Cardiac muscle cell (in vitro differentiated cells and primary cell): Measurements from ENCODE around the gene GABRA5. TPM values are rescaled to one million over a fixed set of nuclear protein-coding genes. Genes with fewer than 3 reads are reported as not detected.

Source experiments
- DNase-seq, 2 donors: peaks; one replicate each; pipeline versions ENCODE4 v3.0.0 to v3.0.0-alpha.2; 2010 to 2017; ENCODE audit warnings: low read depth in 1 of 2, low spot score in 1 of 2
- H3K27ac ChIP-seq: fragments of 200-600 bp; sonication (generic); 2 replicates; pipeline ENCODE4 v1.5.1; 2016
- H3K27me3 ChIP-seq: fragments of 200-600 bp; sonication (generic); 2 replicates; pipeline ENCODE4 v1.6.0; 2016; ENCODE audit warnings: control low read depth
- H3K36me3 ChIP-seq: fragments of 200-600 bp; sonication (generic); 2 replicates; pipeline ENCODE4 v1.5.1; 2016; ENCODE audit warnings: control low read depth
- H3K4me1 ChIP-seq: fragments of 200-600 bp; sonication (generic); 2 replicates; pipeline ENCODE4 v1.8.1; 2017; ENCODE audit warnings: low read depth, mild to moderate bottlenecking, mixed run types
- H3K4me3 ChIP-seq: fragments of 200-600 bp; sonication (generic); 2 replicates; pipeline ENCODE4 v1.5.1; 2016; ENCODE audit warnings: mild to moderate bottlenecking
- H3K9me3 ChIP-seq: fragments of 200-600 bp; sonication (generic); 2 replicates; pipeline ENCODE4 v1.5.1; 2017; ENCODE audit warnings: low read depth, mild to moderate bottlenecking, control low read depth
- polyA plus RNA-seq: library from polyadenylated mRNA; unstranded; fragments of >200 nt; fragmentation: Nextera tagmentation; extraction: Ambion mirVana; gene quantifications from 2 replicates; pipeline ENCODE4 v1.2.1, GENCODE V29; 2016
- total RNA-seq: library from RNA; depleted of rRNA; stranded (reverse); fragments of >200 nt; gene quantifications from 2 replicates; pipeline ENCODE4 v1.2.3, GENCODE V29; 2016
- TF ChIP-seq, protein P1 (sequence below): IDR thresholded peaks from 2 replicates; pipeline ENCODE4 v1.5.1; 2012; ENCODE audit warnings: low read depth, mild to moderate bottlenecking, low read length

GABRA5 gene
- total and polyA plus RNA-seq, 2 experiments from 2014 or later: 0.10 TPM; not detected in 1

- H3K4me3 ChIP-seq: no peak overlapping the region
- H3K27me3 ChIP-seq: no peaks in the 10 kb centered on the region
- no peaks in the 10 kb centered on the region for H3K4me1 ChIP-seq
- no peaks in the 10 kb centered on the region for H3K36me3 ChIP-seq
- DNase-seq: no peak
- TF ChIP-seq, protein P1, sequence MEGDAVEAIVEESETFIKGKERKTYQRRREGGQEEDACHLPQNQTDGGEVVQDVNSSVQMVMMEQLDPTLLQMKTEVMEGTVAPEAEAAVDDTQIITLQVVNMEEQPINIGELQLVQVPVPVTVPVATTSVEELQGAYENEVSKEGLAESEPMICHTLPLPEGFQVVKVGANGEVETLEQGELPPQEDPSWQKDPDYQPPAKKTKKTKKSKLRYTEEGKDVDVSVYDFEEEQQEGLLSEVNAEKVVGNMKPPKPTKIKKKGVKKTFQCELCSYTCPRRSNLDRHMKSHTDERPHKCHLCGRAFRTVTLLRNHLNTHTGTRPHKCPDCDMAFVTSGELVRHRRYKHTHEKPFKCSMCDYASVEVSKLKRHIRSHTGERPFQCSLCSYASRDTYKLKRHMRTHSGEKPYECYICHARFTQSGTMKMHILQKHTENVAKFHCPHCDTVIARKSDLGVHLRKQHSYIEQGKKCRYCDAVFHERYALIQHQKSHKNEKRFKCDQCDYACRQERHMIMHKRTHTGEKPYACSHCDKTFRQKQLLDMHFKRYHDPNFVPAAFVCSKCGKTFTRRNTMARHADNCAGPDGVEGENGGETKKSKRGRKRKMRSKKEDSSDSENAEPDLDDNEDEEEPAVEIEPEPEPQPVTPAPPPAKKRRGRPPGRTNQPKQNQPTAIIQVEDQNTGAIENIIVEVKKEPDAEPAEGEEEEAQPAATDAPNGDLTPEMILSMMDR: no peak
- H3K9me3 ChIP-seq: no peaks in the 10 kb centered on the region
- H3K27ac ChIP-seq: no peak overlapping the region
Observed at GRCh38 chr15:26879706-26880105, 12.8 kb downstream of the GABRA5 start.

DNA sequence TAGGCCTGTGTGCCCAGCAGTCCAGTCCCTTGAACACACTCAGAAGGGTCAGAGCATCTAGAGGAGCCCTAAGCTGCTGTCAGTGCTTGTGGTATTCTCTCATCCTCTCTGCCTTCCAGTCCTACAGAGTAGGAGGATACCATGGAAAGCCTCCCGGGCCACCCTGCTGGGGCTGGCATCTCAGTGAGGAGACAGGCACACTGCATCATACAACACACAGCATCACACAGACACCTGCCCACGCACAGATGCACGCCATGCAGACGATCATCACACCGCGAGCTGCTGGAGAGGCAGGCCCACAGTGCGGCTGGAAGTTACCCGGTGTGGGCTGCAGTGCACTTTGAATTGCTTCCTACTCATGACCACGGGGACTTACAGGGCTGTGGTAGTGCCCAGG is 15.2 kb downstream of the GABRA5 start:
- DNase-seq: no peak

DNA sequence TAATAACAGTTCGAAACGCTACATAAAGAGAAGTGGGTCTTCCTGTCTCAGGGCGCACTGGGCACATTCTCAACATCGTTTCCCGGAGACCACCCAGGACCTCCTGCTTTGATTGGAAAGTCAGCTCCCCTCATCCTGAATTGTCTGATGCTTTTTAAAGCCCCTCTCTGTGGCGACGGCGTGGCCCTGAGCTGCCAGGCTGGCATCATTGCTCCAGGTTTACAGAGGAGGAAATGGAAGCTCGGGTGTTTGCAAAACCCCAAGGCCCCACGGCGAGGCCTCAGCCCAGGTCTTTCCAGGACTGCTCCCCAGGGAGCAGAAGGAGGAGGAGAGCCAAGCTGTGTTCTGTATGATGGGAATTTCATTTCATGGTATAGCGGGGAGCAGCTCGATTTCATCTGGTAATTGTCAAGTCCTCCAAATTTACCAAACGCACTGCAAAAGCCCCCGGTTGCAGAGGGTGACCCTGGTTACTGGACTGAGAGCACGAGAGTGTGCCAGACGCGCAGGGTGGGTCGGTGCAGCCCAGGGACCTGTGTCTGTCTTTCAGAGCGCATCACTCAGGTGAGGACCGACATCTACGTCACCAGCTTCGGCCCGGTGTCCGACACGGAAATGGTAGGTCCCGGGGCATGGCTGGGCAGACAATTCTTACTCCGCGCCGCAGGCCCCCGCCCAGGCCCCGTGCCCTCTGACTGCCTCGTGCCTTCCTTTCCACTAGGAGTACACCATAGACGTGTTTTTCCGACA is 15.9 kb downstream of the GABRA5 start:
- H3K4me1 ChIP-seq: no peaks in the 10 kb centered on the region

More for the DNA sequence above, 15.2 kb downstream of the GABRA5 start:
- Histone ChIP-seq H3K27ac (no peak overlapping the region), H3K4me1 (no peaks in the 10 kb centered on the region), H3K9me3 (no peaks in the 10 kb centered on the region), H3K27me3 (no peaks in the 10 kb centered on the region), H3K36me3 (no peaks in the 10 kb centered on the region), H3K4me3 (no peak overlapping the region)
- TF ChIP-seq, protein P1: no peak

GRCh38 chr15:26883466-26883865 is 16.6 kb downstream of the GABRA5 start:
- H3K9me3 ChIP-seq: no peaks in the 10 kb centered on the region
- H3K27me3 ChIP-seq: no peaks in the 10 kb centered on the region
- no peaks in the 10 kb centered on the region for H3K36me3 ChIP-seq
- no peak overlapping the region for H3K4me3 ChIP-seq
- no peak overlapping the region for H3K27ac ChIP-seq
- no peak for DNase-seq
- H3K4me1 ChIP-seq: no peaks in the 10 kb centered on the region
- TF ChIP-seq, protein P1: no peak

More for the DNA sequence above, 15.9 kb downstream of the GABRA5 start:
- no peaks in the 10 kb centered on the region for H3K27me3 ChIP-seq
- no peaks in the 10 kb centered on the region for H3K9me3 ChIP-seq
- TF ChIP-seq, protein P1: no peak
- no peak for DNase-seq
- no peak overlapping the region for H3K27ac ChIP-seq
- no peaks in the 10 kb centered on the region for H3K36me3 ChIP-seq
- H3K4me3 ChIP-seq: no peak overlapping the region

GRCh38 chr15:26886566-26886965 is 19.7 kb downstream of the GABRA5 start:
- TF ChIP-seq, protein P1: no peak
- Histone ChIP-seq H3K27me3 (no peaks in the 10 kb centered on the region), H3K4me3 (no peak overlapping the region), H3K36me3 (no peaks in the 10 kb centered on the region), H3K27ac (no peak overlapping the region), H3K9me3 (no peaks in the 10 kb centered on the region), H3K4me1 (no peaks in the 10 kb centered on the region)
- DNase-seq: no peak
